Activated CD4-positive, alpha-beta T cell treated with anti-CD3 and anti-CD28 coated beads for 1 hour (primary cell): ENCODE measurements around the gene FLG.
"Not testable (repeated sequence)": the region's sequence is repeated elsewhere in the genome, so short reads cannot be mapped to it uniquely, and the experiment has no call there.

Experiments
- DNase-seq: peaks from one replicate; pipeline ENCODE4 v3.0.0-alpha.2; 2020

Gene FLG

DNA sequence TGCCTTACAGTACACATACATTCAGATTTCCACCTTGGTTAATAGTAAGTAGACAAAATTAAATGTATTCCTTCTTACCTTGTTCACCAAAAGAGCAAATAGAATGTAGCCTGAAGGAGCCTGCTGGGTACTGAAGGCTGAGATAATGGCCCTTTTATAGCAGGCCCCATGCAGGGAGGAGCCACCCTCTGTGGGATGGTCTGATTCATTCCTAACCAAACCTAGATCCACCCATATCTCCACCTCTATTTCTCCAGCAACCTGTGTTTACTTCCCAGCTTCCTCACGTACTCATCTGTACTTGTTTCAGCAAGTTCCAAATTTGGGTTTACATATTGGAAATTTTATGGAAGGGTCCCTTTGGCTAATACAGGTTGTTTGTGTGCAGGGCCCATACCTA is at the start of gene FLG:
Gene FLG, minus strand, starts transcription at position 129 of the 400 bp plus-strand sequence. CDS start 9,783 bp downstream, outside the sequence.
- no peak for DNase-seq

DNA sequence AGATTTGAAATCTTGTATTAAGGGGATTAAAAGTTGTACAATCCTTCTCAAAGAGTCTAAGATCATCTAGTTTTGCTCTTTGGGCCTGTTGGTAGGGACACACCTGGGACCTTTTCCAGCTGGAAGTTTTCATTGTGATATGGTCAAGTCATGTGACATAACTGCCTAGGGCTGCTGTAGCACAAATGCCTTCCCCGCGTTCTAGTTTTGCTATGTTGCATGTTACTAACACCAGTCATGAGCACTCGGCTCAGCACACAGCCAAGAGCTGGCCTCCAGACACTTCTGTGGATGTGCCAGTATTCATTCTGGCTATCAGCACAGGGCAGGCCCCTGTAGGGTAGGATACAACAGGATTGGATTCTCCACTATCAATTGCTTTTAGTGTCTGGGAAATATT is 49.4 kb upstream of the FLG start:
- no peak for DNase-seq

DNA sequence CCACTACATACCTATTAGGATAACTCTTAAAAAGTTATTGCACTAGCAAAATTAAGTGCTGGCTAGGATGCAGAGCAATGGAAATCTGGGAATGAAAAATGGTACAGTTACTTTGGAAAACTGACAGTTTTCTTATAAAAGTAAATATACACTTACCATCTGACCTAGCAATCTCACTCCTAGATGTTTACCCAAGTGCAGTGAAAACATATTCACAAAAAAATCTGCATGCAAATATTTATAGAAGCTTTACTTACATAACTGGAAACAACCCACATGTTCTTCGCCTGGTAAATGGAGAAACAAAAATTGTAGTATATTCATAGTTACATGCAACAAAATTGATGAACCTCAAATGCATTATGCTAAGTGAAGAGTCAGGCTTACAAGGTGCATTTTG is 47.6 kb upstream of the FLG start:
- no peak for DNase-seq

DNA sequence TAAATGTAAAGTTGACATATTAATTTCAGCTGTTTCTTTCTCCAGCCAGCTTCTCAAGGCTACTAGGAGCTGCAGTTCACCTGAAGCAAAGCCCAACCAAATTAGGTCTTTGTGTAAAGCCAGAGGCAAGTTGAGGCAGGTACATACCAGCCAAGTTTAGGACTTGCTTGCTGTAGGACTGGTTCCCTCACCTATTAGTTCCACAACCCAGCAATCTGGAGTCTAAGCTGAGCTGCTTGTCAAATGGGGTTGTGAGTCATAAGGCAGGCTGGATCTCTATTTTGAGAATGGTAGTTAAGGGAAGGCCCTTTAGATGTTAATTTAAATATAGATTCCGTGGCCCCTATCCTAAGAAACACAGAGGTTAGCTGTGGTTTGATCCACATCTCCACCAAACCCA is 42.4 kb upstream of the FLG start:
- DNase-seq = no peak

DNA sequence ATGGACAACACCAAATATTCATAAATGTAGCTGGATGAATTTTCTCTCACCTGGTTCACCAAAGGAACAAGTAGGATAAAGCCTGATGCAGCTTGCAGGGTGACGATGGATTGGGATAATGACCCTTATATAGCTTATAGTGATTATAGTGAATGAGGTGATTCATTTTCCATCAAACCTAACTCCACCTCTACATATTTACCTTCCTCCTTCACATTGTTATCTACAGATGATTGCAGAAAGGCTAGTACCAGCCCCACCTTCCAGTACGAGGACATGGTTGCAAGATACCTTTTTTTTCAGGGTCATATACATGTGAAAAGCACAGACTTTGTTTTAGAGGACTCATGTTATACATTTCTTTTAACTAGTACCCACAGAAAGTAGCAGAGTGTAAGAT is 34.9 kb upstream of the FLG start, which contains the start of gene FLG2:
Gene FLG2, minus strand, starts transcription at position 101 of the 400 bp plus-strand sequence. CDS start 1,122 bp downstream, outside the sequence.
- no peak for DNase-seq

DNA sequence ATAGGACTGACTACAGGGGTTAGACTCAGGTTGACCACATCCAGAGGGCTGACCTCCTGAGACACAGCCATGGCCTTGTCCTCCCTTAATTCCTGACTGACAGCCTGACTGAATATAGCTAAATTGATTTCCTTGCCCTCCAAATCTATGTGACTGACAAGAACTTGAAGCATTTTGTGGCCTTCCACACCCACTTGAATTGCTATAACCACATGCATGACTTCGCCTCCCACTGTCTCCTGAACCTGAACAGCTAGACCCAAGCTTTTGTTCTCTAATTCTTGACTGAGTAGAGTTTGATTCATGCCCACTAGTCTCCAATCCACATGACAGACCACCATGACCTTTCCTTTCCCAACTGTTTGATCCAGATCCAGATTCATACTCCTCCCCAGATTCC is 31.7 kb upstream of the FLG start:
- DNase-seq = no peak

DNA sequence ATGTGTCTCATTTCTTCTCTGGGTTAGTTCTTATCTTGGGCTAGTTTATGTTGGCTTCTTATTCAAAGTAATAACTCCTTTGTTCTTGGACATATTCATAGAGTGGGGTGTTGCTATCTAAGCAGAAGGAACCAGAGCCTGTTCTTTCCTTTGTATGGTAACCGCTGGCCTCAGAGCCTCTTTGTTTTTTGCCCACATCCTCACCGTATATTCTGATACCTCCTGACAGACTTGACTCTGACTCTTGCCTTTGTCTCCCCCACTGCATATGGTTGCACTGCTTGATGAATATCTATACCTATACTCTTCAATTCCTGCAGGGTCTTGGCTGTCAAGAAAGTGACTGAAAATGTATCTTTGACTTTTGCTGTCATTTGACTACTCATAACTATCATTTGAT is 24.6 kb upstream of the FLG start:
- no peak for DNase-seq

DNA sequence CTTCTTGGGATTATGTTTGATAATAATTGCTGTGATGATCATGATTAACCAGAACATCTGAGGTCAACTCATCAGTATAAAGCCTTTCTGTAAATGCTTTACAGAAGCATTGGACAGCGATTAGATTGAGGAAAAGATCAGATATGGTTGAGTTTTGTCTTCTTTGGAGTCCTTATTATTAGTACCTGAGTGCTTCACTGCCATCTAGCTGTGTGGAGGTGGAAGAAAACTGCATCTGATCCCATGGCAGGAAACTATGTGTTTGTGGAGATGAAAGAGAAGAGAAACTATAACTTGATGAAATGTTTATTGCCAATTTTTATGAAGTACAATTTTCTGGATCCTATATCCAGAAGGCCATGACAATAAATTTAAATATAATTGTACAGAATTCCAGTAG is 23.4 kb upstream of the FLG start:
- DNase-seq = no peak

DNA sequence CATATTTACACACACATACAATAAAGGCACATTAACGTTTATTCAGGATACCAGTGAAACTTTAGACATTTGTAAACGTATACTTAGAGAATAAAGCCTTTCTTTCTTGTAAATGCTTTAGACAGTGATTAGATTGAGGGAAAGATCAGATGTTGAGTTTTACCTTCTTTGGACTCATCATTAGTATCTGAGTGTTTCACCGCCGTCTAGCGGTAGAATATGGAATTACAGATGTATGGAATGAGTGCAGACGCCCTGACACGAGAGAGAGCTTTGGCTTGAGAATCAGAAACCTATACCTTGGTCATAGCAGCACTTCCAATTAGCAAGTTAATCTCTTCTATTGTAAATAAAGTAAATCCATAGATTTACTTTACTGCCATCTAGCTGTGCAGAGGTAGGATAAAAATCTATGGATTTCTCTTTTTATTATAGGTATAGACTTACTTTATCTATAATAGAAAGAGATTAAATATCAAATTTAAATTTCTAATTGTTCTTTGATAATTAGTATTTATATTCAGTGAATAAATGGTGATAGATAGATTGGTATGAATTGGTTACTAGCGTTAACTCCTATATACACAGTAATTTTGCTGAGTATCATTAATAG is 22.2 kb upstream of the FLG start:
- DNase-seq = no peak

DNA sequence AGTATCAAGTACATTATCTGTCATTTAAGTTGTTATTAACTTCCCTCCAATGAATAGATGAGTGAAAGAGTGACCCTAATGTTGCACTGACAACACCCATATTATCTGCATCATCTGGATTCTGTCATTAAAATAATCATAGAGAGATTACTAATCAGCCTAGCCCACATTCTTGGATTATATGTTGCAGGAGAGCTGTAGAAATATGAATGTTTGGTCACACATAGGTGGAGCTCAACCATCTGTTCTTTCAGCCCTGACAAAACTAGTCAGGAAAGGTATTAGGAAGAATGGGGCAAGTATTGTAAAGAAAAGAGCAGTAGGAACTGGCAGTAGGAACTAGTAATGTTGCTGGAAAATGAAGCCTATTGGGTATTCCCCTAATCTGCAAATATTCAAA is 19.4 kb upstream of the FLG start:
- DNase-seq = no peak

DNA sequence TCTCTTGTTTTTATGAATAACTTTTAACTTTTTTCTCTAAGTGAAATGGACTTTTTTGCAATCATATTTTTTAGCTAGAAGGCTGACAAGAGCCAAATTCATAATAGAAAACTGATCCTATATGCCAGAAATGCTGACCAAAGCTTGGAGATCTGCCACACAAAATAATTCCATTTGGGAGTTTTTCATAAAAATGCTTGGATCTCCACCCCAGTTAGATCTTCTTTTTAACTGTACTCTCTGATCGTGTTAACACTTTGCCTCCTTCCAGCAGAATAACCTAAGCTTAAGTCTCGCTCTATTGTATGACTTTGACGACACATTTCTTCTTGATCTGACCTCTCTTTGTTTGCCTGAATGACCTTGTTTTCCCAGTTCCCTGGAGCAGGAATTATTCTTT is 18.0 kb upstream of the FLG start:
- no peak for DNase-seq

DNA sequence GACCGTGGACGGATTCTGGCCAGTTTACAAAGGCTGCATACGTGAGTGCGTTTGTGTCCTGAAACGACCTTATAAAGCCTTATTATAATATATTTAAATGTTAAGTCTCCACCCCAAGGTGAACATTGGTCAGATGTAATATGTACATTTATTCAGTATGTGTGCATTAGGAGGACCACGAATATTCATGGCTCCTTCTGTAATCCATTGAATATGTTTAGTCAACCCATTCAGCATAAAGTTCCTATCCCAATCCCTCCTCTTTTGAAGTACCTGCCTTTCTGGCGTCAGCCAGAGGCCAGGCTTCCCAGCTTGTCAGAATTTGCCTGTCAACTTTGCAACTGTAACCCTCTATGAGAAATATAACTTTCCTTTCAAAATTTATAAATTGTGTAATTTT is 10.4 kb upstream of the FLG start:
- DNase-seq = no peak

DNA sequence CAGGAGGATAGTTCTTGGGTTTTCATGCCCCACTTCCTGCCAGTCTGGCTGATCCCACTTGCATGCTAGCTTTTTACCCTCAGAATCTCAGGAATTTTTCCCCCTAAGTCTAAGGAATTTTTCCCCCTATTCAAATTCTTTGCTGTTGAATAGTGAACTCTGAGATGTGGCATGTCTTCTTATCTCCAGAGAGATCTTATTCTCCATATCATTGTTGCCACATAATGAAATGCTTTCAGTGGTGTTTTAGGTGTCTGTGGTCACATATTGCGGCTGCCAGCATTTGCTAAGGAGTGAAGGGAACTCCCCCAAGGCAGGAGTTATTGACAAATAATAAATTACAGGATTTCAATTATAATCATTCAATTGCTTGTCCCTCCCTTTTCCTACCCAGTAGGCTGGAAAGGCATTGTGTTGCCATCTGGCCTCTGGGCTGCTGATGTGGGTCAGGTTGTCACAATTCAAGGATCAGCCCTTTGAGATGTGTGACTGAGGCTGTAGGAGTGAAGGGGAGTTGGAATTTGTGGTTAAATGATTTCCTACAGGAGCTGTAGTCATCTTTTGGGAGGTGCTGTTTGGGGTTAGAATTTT is 3.9 kb upstream of the FLG start:
- no peak for DNase-seq

DNA sequence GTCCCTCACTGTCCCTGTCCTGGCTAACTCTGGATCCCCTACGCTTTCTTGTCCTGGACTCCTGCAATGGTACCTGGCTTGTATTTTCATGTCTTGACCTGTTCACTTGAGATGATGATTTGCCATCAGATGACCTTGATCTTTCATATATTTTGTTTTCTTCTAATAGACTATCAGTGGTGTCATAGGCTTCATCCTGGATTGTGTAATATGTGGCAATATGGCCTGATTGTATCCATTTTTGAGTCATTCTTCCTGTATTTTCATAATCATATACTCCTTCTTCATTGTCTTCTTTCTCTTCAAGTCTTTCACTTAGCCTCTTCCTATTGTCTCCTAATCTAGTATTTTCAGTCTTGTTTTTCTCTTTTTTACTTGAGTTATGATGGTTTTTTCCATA is 11.1 kb downstream of the FLG start:
- DNase-seq = no peak

DNA sequence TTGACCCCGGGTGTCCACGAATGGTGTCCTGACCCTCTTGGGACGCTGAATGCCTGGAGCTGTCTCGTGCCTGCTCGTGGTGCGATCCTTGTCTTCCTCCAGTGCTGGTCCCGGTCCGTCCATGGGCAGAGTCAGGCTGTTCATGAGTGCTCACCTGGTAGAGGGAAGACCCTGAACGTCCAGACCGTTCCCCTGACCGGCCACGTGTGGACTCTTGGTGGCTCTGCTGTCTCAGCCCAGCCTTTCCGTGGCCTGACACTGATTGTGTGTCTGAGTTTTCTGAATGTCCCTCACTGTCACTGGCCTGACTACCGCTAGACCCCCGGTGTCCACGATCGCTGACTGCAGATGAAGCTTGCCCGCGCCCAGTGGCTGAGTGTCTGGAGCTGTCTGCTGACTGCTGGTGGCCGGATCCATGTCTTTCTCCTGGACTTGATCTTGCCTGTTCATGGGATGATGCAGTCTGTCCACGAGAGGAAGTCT is 11.7 kb downstream of the FLG start:
- DNase-seq = no peak

DNA sequence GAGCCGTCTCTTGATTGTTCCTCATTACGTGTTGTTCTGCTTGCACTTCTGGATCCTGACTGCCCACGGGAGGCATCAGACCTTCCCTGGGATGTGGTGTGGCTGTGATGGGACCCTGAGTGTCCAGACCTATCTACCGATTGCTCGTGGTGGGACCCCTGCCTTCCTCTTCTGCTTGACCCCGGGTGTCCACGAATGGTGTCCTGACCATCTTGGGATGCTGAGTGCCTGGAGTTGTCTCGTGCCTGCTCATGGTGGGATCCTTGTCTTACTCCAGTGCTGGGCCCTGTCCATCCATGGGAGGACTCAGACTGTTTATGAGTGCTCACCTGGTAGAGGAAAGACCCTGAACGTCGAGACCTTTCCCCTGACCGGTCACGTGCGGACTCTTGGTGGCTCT is 12.9 kb downstream of the FLG start:
- not testable (repeated sequence) for DNase-seq

DNA sequence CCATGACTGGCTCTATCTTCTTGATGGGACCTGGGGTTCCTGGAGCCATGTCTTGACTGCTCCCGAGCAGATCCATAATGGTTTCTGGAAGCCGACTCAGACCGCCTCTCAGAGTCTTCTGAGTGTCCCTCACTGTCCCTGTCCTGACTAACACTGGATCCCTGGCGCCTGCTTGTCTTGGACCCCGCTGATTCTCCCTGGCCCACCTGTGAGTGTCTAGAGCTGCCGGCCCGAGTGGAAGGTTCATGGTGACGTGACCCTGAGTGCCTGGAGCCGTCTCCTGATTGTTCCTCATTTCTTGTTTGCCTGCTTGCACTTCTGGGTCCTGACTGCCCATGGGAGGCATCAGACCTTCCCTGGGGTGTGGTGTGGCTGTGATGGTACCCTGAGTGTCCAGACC is 15.1 kb downstream of the FLG start:
- no peak for DNase-seq

DNA sequence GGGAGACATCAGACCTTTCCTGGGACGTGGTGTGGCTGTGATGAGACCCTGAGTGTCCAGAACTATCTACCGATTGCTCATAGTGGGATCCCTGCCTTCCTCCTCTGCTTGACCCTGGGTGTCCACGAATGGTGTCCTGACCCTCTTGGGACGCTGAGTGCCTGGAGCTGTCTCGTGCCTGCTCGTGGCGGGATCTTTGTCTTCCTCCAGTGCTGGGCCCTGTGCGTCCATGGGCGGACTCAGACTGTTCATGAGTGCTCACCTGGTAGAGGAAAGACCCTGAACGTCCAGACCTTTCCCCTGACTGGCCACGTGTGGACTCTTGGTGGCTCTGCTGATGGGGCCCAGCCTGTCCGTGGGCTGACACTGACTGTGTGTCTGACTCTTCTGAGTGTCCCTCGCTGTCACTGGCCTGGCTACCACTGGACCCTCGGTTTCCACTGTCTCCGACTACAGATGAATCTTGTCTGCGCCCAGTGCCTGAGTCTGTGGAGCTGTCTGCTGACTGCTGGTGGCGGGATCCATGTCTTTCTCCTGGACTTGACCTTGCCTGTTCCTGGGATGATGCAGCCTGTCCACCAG is 15.6 kb downstream of the FLG start:
- not testable (repeated sequence) for DNase-seq

DNA sequence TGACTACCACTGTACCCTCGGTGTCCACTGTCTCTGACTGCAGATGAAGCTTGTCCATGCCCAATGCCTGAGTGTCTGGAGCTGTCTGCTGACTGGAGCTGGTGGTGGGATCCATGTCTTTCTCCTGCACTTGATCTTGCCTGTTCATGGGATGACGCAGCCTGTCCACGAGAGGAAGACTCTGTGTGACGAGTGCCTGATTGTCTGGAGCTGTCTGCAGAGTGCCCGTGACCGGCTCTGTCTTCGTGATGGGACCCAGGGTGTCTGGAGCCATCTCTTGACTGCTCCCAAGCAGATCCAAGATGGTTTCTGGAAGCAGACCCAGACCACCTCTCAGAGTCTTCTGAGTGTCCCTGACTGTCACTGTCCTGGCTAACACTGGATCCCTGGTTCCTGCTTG is 16.3 kb downstream of the FLG start:
- DNase-seq = not testable (repeated sequence)

DNA sequence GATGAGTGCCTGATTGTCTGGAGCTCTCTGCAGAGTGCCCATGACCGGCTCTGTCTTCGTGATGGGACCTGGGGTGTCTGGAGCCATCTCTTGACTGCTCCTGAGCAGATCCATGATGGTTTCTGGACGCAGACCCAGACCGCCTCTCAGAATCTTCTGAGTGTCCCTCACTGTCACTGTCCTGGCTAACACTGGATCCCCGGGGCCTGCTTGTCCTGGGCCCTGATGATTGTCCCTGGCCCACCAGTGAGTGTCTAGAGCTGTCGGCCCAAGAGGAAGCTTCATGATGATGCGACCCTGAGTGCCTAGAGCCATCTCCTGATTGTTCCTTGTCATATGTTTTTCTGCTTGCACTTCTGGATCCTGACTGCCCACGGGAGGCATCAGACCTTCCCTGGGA is 17.1 kb downstream of the FLG start:
- DNase-seq = not testable (repeated sequence)

DNA sequence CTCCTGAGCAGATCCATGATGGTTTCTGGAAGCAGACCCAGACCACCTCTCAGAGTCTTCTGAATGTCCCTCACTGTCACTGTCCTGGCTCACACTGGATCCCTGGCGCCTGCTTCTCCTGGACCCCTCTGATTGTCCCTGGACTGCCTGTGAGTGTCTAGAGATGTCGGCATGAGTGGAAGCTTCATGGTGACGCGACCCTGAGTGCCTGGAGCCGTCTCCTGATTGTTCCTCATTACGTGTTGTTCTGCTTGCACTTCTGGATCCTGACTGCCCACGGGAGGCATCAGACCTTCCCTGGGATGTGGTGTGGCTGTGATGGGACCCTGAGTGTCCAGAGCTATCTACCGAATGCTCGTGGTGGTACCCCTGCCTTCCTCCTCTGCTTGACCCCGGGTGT is 18.9 kb downstream of the FLG start:
- not testable (repeated sequence) for DNase-seq

DNA sequence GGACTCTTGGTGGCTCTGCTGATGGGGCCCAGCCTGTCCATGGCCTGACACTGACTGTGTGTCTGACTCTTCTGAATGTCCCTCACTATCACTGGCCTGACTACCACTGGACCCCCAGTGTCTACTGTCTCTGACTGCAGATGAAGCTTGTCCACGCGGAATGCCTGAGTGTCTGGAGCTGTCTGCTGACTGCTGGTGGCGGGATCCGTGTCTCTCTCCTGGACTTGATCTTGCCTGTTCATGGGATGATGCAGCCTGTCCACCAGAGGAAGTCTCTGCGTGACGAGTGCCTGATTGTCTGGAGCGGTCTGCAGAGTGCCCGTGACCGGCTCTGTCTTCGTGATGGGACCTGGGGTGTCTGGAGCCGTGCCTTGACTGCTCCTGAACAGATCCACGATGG is 20.3 kb downstream of the FLG start:
- not testable (repeated sequence) for DNase-seq

DNA sequence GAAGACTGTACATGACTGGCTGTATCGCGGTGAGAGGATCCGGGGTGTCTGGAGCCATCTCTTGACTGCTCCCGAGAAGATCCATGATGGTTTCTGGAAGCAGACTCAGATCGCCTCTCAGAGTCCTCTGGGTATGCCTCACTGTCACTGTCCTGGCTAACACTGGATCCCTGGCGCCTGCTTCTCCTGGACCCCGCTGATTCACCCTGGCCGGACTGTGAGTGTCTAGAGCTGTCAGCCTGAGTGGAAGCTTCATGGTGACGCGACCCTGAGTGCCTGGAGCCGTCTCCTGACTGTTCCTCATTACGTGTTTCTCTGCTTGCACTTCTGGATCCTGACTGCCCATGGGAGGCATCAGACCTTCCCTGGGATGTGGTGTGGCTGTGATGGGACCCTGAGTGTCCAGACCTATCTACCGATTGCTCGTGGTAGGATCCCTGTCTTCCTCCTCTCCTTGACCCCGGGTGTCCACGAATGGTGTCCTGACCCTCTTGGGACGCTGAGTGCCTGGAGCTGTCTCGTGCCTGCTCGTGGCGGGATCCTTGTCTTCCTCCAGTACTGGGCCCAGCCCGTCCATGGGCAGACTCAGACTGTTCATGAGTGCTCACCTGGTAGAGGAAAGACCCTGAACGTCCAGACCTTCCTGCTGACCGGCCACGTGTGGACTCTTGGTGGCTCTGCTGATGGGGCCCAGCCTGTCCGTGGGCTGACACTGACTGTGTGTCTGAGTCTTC is 21.7 kb downstream of the FLG start:
- DNase-seq = not testable (repeated sequence)

DNA sequence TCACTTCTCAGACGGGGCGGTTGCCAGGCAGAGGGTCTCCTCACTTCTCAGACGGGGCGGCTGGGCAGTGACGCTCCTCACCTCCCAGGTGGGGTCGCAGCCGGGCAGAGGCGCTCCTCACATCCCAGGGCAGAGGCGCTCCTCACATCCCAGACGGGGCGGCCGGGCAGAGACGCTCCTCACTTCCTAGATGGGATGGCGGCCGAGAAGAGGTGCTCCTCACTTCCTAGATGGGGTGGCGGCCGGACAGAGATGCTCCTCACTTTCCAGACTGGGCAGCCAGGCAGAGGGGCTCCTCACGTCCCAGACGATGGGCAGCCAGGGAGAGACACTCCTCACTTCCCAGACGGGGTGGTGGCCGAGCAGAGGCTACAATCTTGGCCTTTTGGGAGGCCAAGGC is 68.6 kb downstream of the FLG start:
- not testable (repeated sequence) for DNase-seq
